Mesenteric fat pad (tissue), 1 donor: ENCODE results near the gene SLCO4A1. TPM values are rescaled to one million over a fixed set of nuclear protein-coding genes. Genes with fewer than 3 reads are reported as not detected.

Experiments used
- DNase-seq: peaks from one replicate; pipeline ENCODE4 v3.0.0-alpha.2; 2020; ENCODE audit warnings: low spot score
- total RNA-seq: library from RNA; stranded (reverse); fragmentation: NEBNext Ultra II Directional; extraction: Animal tissue kit (Norgen Biotek cat#: 25700); gene quantifications from one replicate; pipeline ENCODE4 v1.2.1, GENCODE V29; 2021
- donor health status: DM: yes; HTN: yes; CAD: no.

SLCO4A1 gene
- total RNA-seq, 1 donor from 2014 or later, result 44.4 TPM

DNA sequence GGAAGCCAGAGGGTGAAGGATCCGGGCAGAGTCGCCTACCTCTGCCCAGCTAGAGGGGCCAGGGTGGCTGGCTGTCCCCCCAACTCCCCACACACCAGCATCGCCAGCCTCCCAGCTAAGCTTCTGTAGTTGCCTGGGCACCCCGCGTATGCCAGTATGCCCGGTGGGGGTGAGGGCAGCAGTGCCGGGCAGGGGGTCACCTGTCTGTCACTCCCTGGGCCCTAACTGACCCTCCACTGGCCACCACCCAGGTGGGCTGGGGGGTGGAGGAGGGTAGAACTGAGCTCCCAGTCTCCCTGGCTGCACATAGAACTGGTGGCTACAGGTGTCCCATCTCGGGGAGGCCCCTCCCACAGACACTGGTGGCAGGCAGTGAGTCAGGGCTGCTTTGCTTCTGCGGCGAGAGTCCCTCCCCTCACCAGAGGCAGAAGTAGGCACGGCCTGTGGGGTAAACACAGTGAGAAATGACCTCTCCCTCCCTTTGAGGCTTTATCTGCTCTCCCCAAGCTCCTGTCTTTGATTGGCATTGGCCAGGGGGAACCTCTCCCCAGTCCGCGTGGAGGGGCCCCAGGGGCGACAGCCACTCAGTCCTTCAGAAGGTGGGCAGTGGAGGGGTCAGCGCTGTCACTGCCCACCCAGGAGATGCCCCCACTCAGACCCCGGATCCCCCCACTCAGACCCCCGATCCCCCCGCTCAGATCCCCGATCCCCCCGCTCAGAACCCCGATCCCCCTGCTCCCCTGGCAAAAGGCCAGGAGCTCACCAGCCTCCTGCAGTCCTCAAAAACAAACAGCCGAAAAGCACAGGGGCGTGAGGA lies 68.8 kb downstream of the SLCO4A1 start:
- DNase-seq, result no peak

DNA sequence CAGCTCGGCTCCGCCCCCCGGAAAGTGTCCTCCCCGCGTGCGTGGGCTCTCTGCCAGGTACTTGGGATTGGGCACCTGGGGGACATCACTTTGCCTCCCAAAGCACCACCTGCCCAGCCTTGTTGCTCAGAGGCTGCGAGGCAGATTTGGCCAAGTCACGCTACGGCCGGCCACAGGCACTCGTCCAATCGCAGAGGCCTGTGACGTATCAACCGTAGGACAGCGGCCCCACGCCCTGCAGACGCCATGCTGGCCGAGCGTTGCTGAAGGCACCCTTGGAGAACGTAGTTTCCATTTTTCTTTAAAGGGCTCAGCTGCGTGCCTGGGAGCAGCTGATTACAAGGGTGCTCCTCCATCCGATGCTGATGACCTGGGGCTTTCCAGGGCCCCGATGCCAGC lies 69.4 kb downstream of the SLCO4A1 start:
- no peak for DNase-seq

DNA sequence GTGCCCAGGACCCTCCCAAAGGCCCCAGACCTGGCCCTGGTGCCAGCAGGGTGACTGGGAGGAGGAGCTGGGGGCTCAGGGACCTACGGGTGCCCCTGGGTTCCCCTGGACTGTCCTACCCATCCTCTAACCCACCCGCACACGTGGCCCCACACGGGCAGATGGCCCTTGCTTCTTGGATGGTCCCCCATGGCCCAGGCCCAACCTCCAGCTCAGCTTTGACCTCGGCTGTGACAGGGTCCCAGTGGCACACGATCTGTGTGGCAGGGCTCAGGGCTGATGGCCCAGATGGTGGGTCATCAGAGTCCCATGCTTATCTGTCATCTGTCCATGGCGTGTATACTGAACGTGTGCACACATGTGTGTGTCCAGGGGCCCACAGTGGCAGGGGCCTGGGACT lies 70.3 kb downstream of the SLCO4A1 start:
- DNase-seq, result no peak

DNA sequence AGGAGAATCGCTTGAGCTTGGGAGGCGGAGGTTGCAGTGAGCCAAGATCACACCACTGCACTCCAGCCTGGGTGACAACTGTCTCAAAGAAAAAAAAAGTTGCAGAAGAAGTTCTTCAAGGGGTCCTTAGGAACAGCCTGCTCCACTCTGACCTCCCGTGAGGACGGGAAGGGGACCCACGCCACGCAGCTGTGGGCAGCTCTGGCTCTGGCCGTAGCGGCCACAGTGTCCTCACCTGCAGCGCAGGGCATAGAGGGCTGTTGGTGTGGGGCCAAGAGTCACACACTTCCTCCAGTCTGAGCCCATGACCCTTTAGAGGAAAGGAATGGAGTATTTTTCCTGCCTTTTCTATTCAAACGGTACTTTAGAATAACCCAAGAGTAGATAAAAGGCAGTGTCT lies 71.7 kb downstream of the SLCO4A1 start:
- DNase-seq, result no peak

DNA sequence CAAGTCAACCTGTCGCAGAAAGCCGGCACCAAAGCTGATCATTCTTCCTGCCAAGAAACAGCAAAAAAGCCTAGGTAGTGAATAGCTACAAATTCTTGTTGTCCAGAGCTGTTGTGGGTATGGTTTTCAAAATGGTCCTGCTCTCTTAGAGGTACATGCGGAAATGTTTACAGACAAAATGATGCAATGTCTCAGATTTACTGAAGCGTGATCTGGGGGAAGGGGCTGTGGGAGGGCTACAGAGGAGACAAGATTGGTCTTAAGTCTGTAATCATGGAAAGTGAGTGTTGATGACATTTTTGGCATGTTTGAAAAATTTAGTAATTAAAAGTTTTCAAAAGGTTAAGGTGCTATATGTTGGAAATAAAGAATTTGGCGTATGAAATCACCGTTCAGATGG lies 72.5 kb downstream of the SLCO4A1 start:
- DNase-seq, result no peak

DNA sequence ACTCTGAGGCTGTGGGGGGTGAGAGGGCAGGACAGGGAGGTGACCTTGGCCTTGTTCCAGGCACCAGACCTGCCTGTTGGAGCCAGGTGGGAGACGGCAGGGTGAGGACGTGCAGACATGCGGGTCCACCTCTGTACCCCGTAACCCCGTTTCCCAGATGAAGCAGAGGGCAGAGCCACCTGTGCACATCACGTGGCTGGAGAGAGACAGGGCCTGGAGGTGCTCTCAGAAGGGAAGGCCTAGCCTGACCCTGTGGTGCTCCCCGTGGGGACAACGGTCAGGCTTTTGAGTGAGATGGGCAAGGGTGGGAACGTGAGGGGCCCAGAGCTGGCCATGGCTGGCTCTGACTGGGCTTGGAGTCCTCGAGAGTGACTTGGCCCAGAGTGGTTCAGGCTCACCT lies 72.9 kb downstream of the SLCO4A1 start:
- no peak for DNase-seq

DNA sequence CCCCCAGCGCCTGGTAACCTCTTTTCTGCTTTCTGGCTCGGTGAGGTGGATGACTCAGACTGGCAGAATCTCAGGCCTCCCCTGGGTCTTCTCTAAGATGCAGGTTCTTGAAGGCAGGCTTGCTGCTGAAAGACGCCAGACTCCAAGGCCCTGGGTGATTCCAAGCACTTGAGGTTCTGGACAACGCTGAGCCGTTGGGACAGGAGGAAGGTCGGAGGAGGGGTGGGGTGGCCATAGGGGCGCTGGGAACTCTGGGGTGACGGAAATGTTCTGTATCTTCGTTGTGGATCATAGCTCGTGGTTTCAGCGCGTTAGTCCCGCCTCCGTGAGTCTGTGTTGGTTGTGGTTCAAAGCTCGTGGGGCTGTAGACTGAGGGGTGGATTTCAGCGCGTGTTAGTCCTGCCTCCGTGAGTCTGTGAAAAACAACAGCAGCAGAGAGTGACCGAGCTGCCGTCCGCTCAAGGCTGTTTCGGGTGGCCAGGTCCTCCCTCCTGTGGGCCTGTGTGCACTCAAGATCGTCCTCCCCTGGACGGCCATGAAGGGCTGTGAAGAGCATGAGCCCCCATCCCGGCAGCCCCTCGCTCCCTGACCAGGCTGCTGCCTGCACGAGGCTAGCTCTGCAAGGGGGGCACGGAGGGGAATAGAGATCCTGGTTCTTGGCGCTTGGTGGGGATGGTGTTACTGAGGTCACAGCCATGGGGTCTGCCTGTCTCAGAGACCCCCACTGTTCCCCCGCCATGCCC lies 74.1 kb downstream of the SLCO4A1 start:
- no peak for DNase-seq

DNA sequence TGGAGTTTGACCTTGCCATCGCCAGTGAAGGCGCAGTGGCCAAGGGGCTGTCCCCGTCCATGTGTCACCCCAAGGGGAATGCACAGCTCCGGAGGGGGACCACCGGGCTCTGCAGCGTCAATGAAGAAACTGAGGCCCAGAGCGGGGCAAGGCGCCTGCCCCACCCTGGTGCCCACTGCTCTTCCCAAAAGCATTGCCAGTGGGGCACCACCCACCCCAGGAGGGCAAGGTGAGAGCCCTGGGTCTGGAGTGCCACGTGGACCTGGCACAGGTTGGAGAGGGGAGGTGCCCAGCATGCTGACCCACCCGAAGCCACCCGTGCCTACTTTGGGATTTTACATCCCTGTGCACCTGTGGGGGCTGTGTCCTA lies 74.6 kb downstream of the SLCO4A1 start:
- DNase-seq, result no peak

DNA sequence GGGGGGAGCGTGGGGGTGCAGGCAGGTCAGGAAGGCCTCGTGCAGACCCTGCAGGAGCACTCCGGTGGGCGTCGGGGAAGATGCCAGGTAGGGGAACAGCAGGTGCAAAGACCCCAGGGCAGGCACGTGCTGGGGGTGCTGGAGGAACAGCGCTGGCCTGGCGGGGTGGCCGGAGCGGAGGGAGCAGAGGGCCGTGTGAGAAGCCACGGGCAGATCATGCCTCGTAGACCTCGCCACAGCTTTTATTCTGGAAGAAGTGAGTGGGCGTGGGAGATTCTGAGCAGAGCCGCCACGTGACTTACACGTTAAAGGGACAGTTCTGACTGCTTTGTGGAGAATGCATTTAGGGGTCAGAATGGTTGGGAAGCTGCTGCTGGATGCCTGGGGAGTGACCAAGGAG lies 75.6 kb downstream of the SLCO4A1 start:
- DNase-seq, result no peak

DNA sequence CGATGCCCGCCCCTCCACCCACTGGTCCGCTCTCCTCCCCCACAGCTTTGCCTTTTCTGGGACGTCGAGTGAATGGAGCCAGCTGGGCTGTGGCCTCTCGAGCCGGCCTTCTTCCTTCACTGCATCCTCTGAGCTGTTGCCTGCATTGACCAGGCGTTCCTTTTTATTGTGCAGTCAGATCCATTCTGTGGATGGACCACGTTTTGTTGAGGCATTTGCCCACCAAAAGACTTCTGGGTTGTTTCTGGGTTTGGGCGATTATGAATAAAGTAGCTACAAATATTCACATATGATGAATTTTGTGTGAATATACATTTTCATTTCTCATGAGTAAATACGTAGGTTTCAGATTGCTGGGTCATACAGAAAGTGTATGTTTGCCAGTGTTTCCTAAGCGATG lies 76.2 kb downstream of the SLCO4A1 start:
- no peak for DNase-seq

DNA sequence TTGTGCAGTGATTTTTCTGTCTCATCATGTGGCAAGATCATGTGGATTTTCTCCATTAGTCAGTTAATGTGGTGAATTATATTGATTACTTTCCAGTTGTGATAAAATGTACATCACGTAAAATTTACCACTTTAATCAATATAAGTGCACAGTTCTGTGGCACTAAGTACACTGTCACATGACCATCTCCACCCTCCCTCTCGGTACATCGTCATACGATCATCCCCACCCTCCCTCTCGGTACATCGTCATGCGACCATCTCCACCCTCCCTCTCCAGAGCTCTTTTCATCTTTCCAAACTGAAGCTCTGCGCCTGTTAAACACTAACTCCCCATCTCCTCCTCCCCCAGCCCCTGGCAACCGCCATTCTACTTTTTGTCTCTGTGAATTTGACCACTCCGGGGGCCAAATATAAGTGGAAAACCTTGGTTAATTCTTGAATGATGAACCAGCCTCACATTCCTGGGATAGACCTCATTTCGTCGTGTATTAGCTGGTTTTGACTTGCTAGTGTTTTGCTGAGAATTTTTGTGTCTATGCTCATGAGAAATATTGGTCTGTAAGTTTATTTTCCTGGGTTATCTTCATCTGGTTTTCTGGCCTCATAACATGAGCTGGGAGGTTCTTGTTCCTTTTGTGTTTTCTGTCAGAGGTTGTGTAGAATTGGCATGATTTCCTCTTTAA lies 77.1 kb downstream of the SLCO4A1 start:
- no peak for DNase-seq

Other genes starting within 250 kb of the SLCO4A1 start
- 2.3 TPM for gene CABLES2, start 235.2 kb upstream of the SLCO4A1 start, total RNA-seq
- gene RBBP8NL, start 215.0 kb upstream of the SLCO4A1 start, total RNA-seq, result not detected
- gene GATA5, start 166.5 kb upstream of the SLCO4A1 start, total RNA-seq, result 0.19 TPM
- not detected for gene NTSR1, start 66.3 kb downstream of the SLCO4A1 start, total RNA-seq
- 7.2 TPM for gene MRGBP, start 154.0 kb downstream of the SLCO4A1 start, total RNA-seq
- gene OGFR, start 162.3 kb downstream of the SLCO4A1 start, total RNA-seq, result 47.3 TPM
- 0.42 TPM for gene COL9A3, start 174.5 kb downstream of the SLCO4A1 start, total RNA-seq
- 10.1 TPM for gene TCFL5, start 219.3 kb downstream of the SLCO4A1 start, total RNA-seq